Gastrocnemius medialis (tissue), 4 donors: Measurements from ENCODE around the gene SNX22.

Experiments
- POLR2A ChIP-seq, 2 donors: fragments of 450-650 bp; IDR thresholded peaks; one replicate each; pipeline ENCODE4 v1.6.1; 2017; ENCODE audit warnings: antibody characterized with exemption in 2 of 2, mild to moderate bottlenecking in 2 of 2, moderate library complexity in 2 of 2
- TF ChIP-seq, protein P1 (sequence below), 5 experiments: fragments of 450-650 bp in 3 of 5; fragments of 200-600 bp in 2 of 5; sonication (generic) in 2 of 5; IDR thresholded peaks in 4 of 5; conservative IDR thresholded peaks in 1 of 5; 1 replicate in 4 of 5; 2 replicates in 1 of 5; pipeline ENCODE4 v1.5.1; 2016 to 2019; ENCODE audit warnings: antibody characterized with exemption in 5 of 5, mild to moderate bottlenecking in 3 of 5, moderate library complexity in 3 of 5

- TF ChIP-seq, protein P1, sequence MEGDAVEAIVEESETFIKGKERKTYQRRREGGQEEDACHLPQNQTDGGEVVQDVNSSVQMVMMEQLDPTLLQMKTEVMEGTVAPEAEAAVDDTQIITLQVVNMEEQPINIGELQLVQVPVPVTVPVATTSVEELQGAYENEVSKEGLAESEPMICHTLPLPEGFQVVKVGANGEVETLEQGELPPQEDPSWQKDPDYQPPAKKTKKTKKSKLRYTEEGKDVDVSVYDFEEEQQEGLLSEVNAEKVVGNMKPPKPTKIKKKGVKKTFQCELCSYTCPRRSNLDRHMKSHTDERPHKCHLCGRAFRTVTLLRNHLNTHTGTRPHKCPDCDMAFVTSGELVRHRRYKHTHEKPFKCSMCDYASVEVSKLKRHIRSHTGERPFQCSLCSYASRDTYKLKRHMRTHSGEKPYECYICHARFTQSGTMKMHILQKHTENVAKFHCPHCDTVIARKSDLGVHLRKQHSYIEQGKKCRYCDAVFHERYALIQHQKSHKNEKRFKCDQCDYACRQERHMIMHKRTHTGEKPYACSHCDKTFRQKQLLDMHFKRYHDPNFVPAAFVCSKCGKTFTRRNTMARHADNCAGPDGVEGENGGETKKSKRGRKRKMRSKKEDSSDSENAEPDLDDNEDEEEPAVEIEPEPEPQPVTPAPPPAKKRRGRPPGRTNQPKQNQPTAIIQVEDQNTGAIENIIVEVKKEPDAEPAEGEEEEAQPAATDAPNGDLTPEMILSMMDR (IDR thresholded peaks at IDR 0.05 in 4 of 5, conservative IDR thresholded peaks at IDR 0.05 in 1 of 5): no peak
- TF ChIP-seq POLR2A (IDR thresholded peaks at IDR 0.05): no peak
These were observed 3.0 kb upstream of the SNX22 start for GRCh38 chr15:64148581-64148980.
